IMR-90 (cell line): Measurements from ENCODE around the gene MAOB. TPM values are rescaled to one million over a fixed set of nuclear protein-coding genes. Genes with fewer than 3 reads are reported as not detected.

Source experiments
- ATAC-seq: fragments of 200-7000 bp; cut with Tn5 transposase; 2 replicates; pipeline ENCODE4 v1.9.1; 2020; ENCODE audit warnings: low read depth, mild to moderate bottlenecking, moderate library complexity
- BruUV-seq: library from RNA; stranded (reverse); fragments of 400-500 nt; replicated peaks from 2 replicates; lab custom pipeline; 2021; lab: Mats Ljungman, UMichigan
- CTCF ChIA-PET: fragments of 300-600 bp; formaldehyde crosslinking; extraction: SDS; loops from one replicate; lab custom pipeline; 2021; ENCODE audit warnings: antibody characterized with exemption; lab: Yijun Ruan, JAX
- POLR2A ChIA-PET: fragments of 300-600 bp; sonication (Branson Sonifier 250); formaldehyde crosslinking; loops from one replicate; lab custom pipeline; 2022; ENCODE audit warnings: antibody characterized with exemption; ENCODE audit not compliant: unreplicated experiment; lab: Charles Lee
- DNase-seq: peaks from one replicate; pipeline ENCODE4 v3.0.0; 2013
- H2AFZ ChIP-seq: replicated peaks from 2 replicates; pipeline ENCODE3; 2013; ENCODE audit warnings: low read length, mild to moderate bottlenecking; ENCODE audit not compliant: poor library complexity
- H2AK5ac ChIP-seq: 2 replicates; pipeline ENCODE4 v1.6.1; 2013; ENCODE audit warnings: low read depth, low read length, inconsistent platforms
- H2AK9ac ChIP-seq: replicated peaks from 2 replicates; pipeline ENCODE3; 2013; ENCODE audit warnings: mild to moderate bottlenecking, low read depth, low read length, moderate library complexity; ENCODE audit not compliant: poor library complexity
- H2BK120ac ChIP-seq: 2 replicates; pipeline ENCODE4 v1.6.1; 2013; ENCODE audit warnings: low read depth, low read length, inconsistent platforms
- H2BK15ac ChIP-seq: 3 replicates; pipeline ENCODE4 v1.6.1; 2013; ENCODE audit warnings: low read depth, low read length, inconsistent platforms
- H2BK20ac ChIP-seq: 2 replicates; pipeline ENCODE4 v1.6.1; 2013; ENCODE audit warnings: low read depth, mild to moderate bottlenecking, inconsistent platforms, low read length, moderate library complexity
- H2BK5ac ChIP-seq: 2 replicates; pipeline ENCODE4 v1.6.1; 2013; ENCODE audit warnings: mild to moderate bottlenecking, low read depth, low read length, inconsistent platforms; ENCODE audit not compliant: poor library complexity, severe bottlenecking
- H3K14ac ChIP-seq: replicated peaks from 2 replicates; pipeline ENCODE4 v1.6.1; 2013; ENCODE audit warnings: low read depth, low read length, inconsistent platforms
- H3K18ac ChIP-seq: 2 replicates; pipeline ENCODE4 v1.6.1; 2013; ENCODE audit warnings: low read depth, low read length, control low read depth
- H3K23ac ChIP-seq: 2 replicates; pipeline ENCODE4 v1.6.1; 2013; ENCODE audit warnings: low read depth, low read length, inconsistent platforms
- H3K27ac ChIP-seq: 2 replicates; pipeline ENCODE4 v1.5.1; 2013; ENCODE audit warnings: mild to moderate bottlenecking, control low read depth, low read length; ENCODE audit not compliant: insufficient read depth
- H3K27me3 ChIP-seq: 2 replicates; pipeline ENCODE4 v1.6.1; 2013; ENCODE audit warnings: low read length; ENCODE audit not compliant: control insufficient read depth, insufficient read depth
- H3K36me3 ChIP-seq: 2 replicates; pipeline ENCODE4 v1.6.1; 2013; ENCODE audit warnings: low read length, mixed read lengths; ENCODE audit not compliant: control insufficient read depth, insufficient read depth
- H3K4ac ChIP-seq: 2 replicates; pipeline ENCODE4 v1.6.1; 2013; ENCODE audit warnings: low read depth, low read length, inconsistent platforms
- H3K4me1 ChIP-seq: 2 replicates; pipeline ENCODE4 v1.6.1; 2013; ENCODE audit warnings: low read length, mixed read lengths; ENCODE audit not compliant: control insufficient read depth, insufficient read depth
- H3K4me2 ChIP-seq: 2 replicates; pipeline ENCODE4 v1.6.1; 2013; ENCODE audit warnings: low read depth, mild to moderate bottlenecking, control low read depth, low read length, moderate library complexity
- H3K4me3 ChIP-seq: 2 replicates; pipeline ENCODE4 v1.5.1; 2013; ENCODE audit warnings: low read depth, mild to moderate bottlenecking, control low read depth, low read length, moderate library complexity; ENCODE audit not compliant: insufficient read depth
- H3K56ac ChIP-seq: 2 replicates; pipeline ENCODE4 v1.6.1; 2013; ENCODE audit warnings: low read length, inconsistent platforms; ENCODE audit not compliant: insufficient read depth; ENCODE audit errors: extremely low read depth
- H3K79me1 ChIP-seq, 2 experiments: 2 replicates each; pipeline ENCODE4 v1.6.1; 2013; ENCODE audit warnings: low read length in 2 of 2, inconsistent platforms in 1 of 2, low read depth in 1 of 2
- H3K9ac ChIP-seq: 2 replicates; pipeline ENCODE4 v1.6.1; 2013; ENCODE audit warnings: low read depth, low read length, control low read depth
- H3K9me1 ChIP-seq: 2 replicates; pipeline ENCODE4 v1.6.1; 2013; ENCODE audit warnings: low read length, inconsistent platforms; ENCODE audit not compliant: insufficient read depth
- H3K9me3 ChIP-seq: 2 replicates; pipeline ENCODE4 v1.6.1; 2013; ENCODE audit warnings: low read length; ENCODE audit not compliant: control insufficient read depth, insufficient read depth
- H4K20me1 ChIP-seq: 2 replicates; pipeline ENCODE4 v1.6.1; 2013; ENCODE audit warnings: low read length, inconsistent platforms; ENCODE audit not compliant: insufficient read depth
- H4K5ac ChIP-seq: 2 replicates; pipeline ENCODE4 v1.6.1; 2013; ENCODE audit warnings: mild to moderate bottlenecking, low read depth, low read length, control low read depth
- H4K8ac ChIP-seq, 2 experiments: 2 replicates each; pipeline ENCODE4 v1.6.1; 2013; ENCODE audit warnings: low read depth in 2 of 2, low read length in 2 of 2, control low read depth in 1 of 2, inconsistent platforms in 1 of 2
- H4K91ac ChIP-seq: 2 replicates; pipeline ENCODE4 v1.6.1; 2013; ENCODE audit warnings: low read depth, low read length, inconsistent platforms; ENCODE audit not compliant: insufficient read depth
- BHLHE40 ChIP-seq: fragments of 150-350 bp; IDR thresholded peaks from 2 replicates; pipeline ENCODE4 v1.6.1; 2016; ENCODE audit warnings: mild to moderate bottlenecking, low read depth, low read length
- CEBPB ChIP-seq: IDR thresholded peaks from 2 replicates; pipeline ENCODE4 v1.6.1; 2012; ENCODE audit warnings: low read depth, low read length, improper control_type of control experiment
- CHD1 ChIP-seq: IDR thresholded peaks from 2 replicates; pipeline ENCODE4 v1.6.1; 2012; ENCODE audit warnings: low read depth, low read length, improper control_type of control experiment
- MAFK ChIP-seq: IDR thresholded peaks from 2 replicates; pipeline ENCODE4 v1.6.1; 2012; ENCODE audit warnings: low read depth, low read length, improper control_type of control experiment
- MAZ ChIP-seq: IDR thresholded peaks from 2 replicates; pipeline ENCODE4 v1.6.1; 2012; ENCODE audit warnings: low read depth, mild to moderate bottlenecking, low read length, improper control_type of control experiment, moderate library complexity, borderline replicate concordance
- RCOR1 ChIP-seq: IDR thresholded peaks from 2 replicates; pipeline ENCODE4 v1.6.1; 2012; ENCODE audit warnings: mild to moderate bottlenecking, low read length, improper control_type of control experiment; ENCODE audit not compliant: insufficient replicate concordance
- SMC3 ChIP-seq: fragments of 150-350 bp; IDR thresholded peaks from 2 replicates; pipeline ENCODE4 v1.6.1; 2016; ENCODE audit warnings: low read depth, mild to moderate bottlenecking, antibody characterized with exemption, low read length, moderate library complexity
- WGBS, 2 experiments: methylation state at CpG; one replicate each; pipeline versions ENCODE4 v1.1.5 to v1.1.7; 2013; ENCODE audit warnings: missing lambda C conversion rate in 2 of 2; ENCODE audit not compliant: insufficient read length in 1 of 2; ENCODE audit errors: extremely low coverage in 2 of 2; 5-methylcytosine and 5-hydroxymethylcytosine counted together
- dilution Hi-C: fragments of 300-500 bp; cut with HindIII; formaldehyde crosslinking; loops from one replicate; pipeline ENCODE4 v1.14.3; 2018; ENCODE audit warnings: low sequenced_read_pairs; ENCODE audit not compliant: unreplicated experiment
- in situ Hi-C: fragments of 300-500 bp; cut with MboI; formaldehyde crosslinking; loops from 3 replicates; pipeline ENCODE4 v1.14.3; 2019; ENCODE audit warnings: low sequenced_read_pairs, inconsistent platforms, mixed read lengths
- intact Hi-C: fragments of 100-400 bp; cut with micrococcal nuclease; formaldehyde crosslinking; loops from 2 replicates; pipeline ENCODE4 v1.10.0; 2022
- polyA plus RNA-seq, 3 experiments: library from polyadenylated mRNA; depleted of rRNA; stranded (reverse); fragments of >200 nt; gene quantifications; 2 replicates each; pipeline ENCODE4 v1.2.3, GENCODE V29; 2012; ENCODE audit warnings: low replicate concordance in 1 of 3
- total RNA-seq: library from RNA; depleted of rRNA; stranded (reverse); fragments of >200 nt; gene quantifications from 2 replicates; pipeline ENCODE4 v1.2.3, GENCODE V29; 2012
- TF ChIP-seq, protein P1 (sequence below): fragments of 150-350 bp; IDR thresholded peaks from 2 replicates; pipeline ENCODE4 v1.6.1; 2016; ENCODE audit warnings: low read depth, mild to moderate bottlenecking, low read length, moderate library complexity, borderline replicate concordance

MAOB gene
- total and polyA plus RNA-seq, 2 of the 4 experiments (the other 2 are of a cell fraction) = 0.36 to 0.46 TPM

DNA sequence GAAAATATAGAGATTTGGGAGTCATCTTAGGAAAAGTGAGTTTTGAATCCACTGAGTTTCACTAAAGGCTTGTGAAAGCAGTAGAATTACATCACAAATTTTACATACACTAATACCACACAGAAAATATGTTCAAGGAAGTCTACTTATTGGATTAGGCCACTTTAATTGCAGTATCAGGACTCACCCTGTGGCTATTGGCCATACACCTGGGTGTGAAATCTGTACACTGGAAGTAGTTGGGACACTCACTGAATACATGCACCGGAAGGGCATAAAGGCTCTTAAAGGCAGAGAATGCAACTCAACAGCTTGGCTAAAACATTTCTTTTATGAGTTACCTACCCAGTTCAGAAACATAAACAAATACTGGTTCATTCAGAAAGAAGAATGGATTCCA, 19.8 kb downstream of the MAOB start:
- Histone ChIP-seq H3K9me1 (no peaks in the 10 kb centered on the region), H2BK15ac (no peak overlapping the region), H3K27ac (no peak overlapping the region), H3K4me1 (no peaks in the 10 kb centered on the region), H3K14ac (no peak overlapping the region), H3K36me3 (no peaks in the 10 kb centered on the region), H3K18ac (no peak overlapping the region), H3K4me3 (no peak overlapping the region), H3K79me1 (no peaks in the 10 kb centered on the region), H2AFZ (no peak overlapping the region), H3K4ac (no peak overlapping the region), H2AK9ac (no peak overlapping the region), H3K27me3 (peaks cover 1% of the 10 kb centered on the region; the same call in 1 of the 2 replicates), H4K20me1 (no peaks in the 10 kb centered on the region), H4K91ac (no peak overlapping the region), H4K8ac (no peak overlapping the region), H3K9ac (no peak overlapping the region), H3K56ac (no peak overlapping the region), H3K9me3 (no peaks in the 10 kb centered on the region), H3K4me2 (no peak overlapping the region), H2BK5ac (no peak overlapping the region), H4K5ac (no peak overlapping the region), H2BK20ac (no peak overlapping the region), H2BK120ac (no peak overlapping the region), H3K23ac (no peak overlapping the region), H2AK5ac (no peak overlapping the region)
- dilution Hi-C loops = no loop called here
- intact Hi-C loops = no loop called here
- in situ Hi-C loops = no loop called here
- 100% methylated on average over 1 of the region's 1 CpG; no CpG with 5 or more reads in 1 of the 2 experiments for WGBS, 2 experiments
- ChIA-PET CTCF (no interaction called here), POLR2A (no interaction called here)
- no TSS peak for BruUV-seq
- DNase-seq = no peak
- no peak for TF ChIP-seq MAFK
- no peak for TF ChIP-seq SMC3
- no peak for TF ChIP-seq RCOR1
- TF ChIP-seq MAZ = no peak
- TF ChIP-seq BHLHE40 = no peak
- no peak for TF ChIP-seq CHD1
- TF ChIP-seq CEBPB = no peak
- TF ChIP-seq, protein P1, sequence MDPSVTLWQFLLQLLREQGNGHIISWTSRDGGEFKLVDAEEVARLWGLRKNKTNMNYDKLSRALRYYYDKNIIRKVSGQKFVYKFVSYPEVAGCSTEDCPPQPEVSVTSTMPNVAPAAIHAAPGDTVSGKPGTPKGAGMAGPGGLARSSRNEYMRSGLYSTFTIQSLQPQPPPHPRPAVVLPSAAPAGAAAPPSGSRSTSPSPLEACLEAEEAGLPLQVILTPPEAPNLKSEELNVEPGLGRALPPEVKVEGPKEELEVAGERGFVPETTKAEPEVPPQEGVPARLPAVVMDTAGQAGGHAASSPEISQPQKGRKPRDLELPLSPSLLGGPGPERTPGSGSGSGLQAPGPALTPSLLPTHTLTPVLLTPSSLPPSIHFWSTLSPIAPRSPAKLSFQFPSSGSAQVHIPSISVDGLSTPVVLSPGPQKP = no peak
- ATAC-seq = no peak
